ENCODE results near the gene OR10J1.
"Not testable (repeated sequence)": the region's sequence is repeated elsewhere in the genome, so short reads cannot be mapped to it uniquely, and the experiment has no call there.

OR10J1 gene

DNA sequence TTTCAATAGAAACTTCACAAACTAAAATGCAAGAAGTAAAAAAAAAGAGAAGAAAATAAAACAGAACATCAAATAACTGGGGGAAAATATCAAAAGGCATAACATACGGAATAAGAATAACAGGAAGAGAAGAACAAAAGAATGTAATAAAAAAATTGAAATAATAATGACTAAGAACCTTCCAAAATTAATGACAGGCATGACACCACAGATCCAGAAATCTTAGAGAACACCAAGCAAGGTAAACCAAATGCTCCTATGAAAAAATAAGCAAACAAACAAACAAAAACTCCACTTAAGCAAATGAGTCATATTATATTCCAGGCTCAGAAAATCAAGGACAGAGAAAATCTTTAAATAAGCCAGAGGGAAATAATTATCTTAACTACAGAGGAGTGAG, 8.7 kb downstream of the OR10J1 start:
- Histone ChIP-seq H3K9me3 (ENCODE audit: insufficient read depth, low read length) (no peaks in the 10 kb centered on the region), H3K9me2 (replicated peaks; ENCODE audit: insufficient read depth, low read length) (no peaks in the 10 kb centered on the region)
- TF ChIP-seq, protein P1, sequence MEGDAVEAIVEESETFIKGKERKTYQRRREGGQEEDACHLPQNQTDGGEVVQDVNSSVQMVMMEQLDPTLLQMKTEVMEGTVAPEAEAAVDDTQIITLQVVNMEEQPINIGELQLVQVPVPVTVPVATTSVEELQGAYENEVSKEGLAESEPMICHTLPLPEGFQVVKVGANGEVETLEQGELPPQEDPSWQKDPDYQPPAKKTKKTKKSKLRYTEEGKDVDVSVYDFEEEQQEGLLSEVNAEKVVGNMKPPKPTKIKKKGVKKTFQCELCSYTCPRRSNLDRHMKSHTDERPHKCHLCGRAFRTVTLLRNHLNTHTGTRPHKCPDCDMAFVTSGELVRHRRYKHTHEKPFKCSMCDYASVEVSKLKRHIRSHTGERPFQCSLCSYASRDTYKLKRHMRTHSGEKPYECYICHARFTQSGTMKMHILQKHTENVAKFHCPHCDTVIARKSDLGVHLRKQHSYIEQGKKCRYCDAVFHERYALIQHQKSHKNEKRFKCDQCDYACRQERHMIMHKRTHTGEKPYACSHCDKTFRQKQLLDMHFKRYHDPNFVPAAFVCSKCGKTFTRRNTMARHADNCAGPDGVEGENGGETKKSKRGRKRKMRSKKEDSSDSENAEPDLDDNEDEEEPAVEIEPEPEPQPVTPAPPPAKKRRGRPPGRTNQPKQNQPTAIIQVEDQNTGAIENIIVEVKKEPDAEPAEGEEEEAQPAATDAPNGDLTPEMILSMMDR (IDR thresholded peaks at IDR 0.05; ENCODE audit: insufficient read depth, low read length, poor library complexity, severe bottlenecking): no peak
- TF ChIP-seq EZH2phosphoT487 (conservative IDR thresholded peaks at IDR 0.05; ENCODE audit: low read length): no peak

DNA sequence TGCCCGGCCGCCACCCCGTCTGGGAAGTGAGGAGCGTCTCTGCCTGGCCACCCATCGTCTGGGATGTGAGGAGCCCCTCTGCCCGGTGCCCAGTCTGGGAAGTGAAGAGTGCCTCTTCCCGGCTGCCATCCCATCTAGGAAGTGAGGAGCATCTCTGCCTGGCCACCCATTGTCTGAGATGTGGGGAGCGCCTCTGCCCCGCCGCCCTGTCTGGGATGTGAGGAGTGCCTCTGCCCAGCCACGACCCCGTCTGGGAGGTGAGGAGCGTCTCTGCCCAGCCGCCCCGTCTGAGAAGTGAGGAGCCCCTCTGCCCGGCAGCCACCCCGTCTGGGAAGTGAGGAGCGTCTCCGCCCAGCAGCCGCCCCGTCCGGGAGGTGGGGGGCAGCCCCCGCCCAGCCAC, 10.1 kb downstream of the OR10J1 start:
- H4K20me1 ChIP-seq (ENCODE audit: low read depth, low read length); H3K79me2 ChIP-seq (ENCODE audit: insufficient read depth, low read length); H3K9me2 ChIP-seq (replicated peaks; ENCODE audit: insufficient read depth, low read length); H3K9ac ChIP-seq (ENCODE audit: low read length); H3K4me2 ChIP-seq (ENCODE audit: low read depth, low read length, poor library complexity, severe bottlenecking); H2AFZ ChIP-seq (ENCODE audit: low read depth, low read length, severe bottlenecking); H3K27me3 ChIP-seq (ENCODE audit: low read length); H3F3A ChIP-seq (ENCODE audit: insufficient read depth); H3K27ac ChIP-seq (ENCODE audit: low read depth, low read length); H3K9me3 ChIP-seq (ENCODE audit: insufficient read depth, low read length); H3K36me3 ChIP-seq (ENCODE audit: low read length); H3K4me3 ChIP-seq (ENCODE audit: insufficient read depth, low read length, poor library complexity, severe bottlenecking): not testable (repeated sequence)

More for the DNA sequence above, 8.7 kb downstream of the OR10J1 start:
- H3K4me2 ChIP-seq (ENCODE audit: low read depth, low read length, poor library complexity, severe bottlenecking): no peak overlapping the region
- no peaks in the 10 kb centered on the region for H3K79me2 ChIP-seq (ENCODE audit: insufficient read depth, low read length)
- no peak overlapping the region for H3K9ac ChIP-seq (ENCODE audit: low read length)
- no peaks in the 10 kb centered on the region for H3K36me3 ChIP-seq (ENCODE audit: low read length)
- no peak overlapping the region for H3K27ac ChIP-seq (ENCODE audit: low read depth, low read length)
- H3K4me3 ChIP-seq (ENCODE audit: insufficient read depth, low read length, poor library complexity, severe bottlenecking): no peak overlapping the region
- H2AFZ ChIP-seq (ENCODE audit: low read depth, low read length, severe bottlenecking): no peak overlapping the region
- H4K20me1 ChIP-seq (ENCODE audit: low read depth, low read length): no peaks in the 10 kb centered on the region
- H3K27me3 ChIP-seq (ENCODE audit: low read length): no peaks in the 10 kb centered on the region
- H3F3A ChIP-seq (ENCODE audit: insufficient read depth): no peaks in the 10 kb centered on the region

DNA sequence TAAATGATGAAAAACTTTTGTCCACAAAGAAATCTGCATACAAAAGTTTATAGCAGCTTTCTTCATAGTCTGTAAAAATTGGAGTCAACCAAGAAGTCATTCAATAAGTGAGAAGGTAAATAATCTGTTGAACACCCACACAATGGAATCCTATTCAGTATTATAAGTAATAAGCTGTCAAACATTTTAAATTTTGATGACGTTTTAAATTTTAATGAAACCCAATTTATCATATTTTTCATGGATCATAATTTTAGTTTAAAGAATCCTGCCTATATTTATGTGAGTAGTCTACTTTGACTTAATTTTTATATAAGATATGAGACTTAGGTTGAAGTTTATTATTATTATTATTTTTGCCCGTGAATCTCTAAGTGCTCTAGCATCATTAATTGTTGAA, 20.0 kb downstream of the OR10J1 start:
- H4K20me1 ChIP-seq (ENCODE audit: low read depth, low read length): no peaks in the 10 kb centered on the region
- H3K27me3 ChIP-seq (ENCODE audit: low read length): no peaks in the 10 kb centered on the region
- no peak overlapping the region for H3K27ac ChIP-seq (ENCODE audit: low read depth, low read length)
- H3F3A ChIP-seq (ENCODE audit: insufficient read depth): no peaks in the 10 kb centered on the region
- no peaks in the 10 kb centered on the region for H3K36me3 ChIP-seq (ENCODE audit: low read length)
- H3K9ac ChIP-seq (ENCODE audit: low read length): no peak overlapping the region
- H3K79me2 ChIP-seq (ENCODE audit: insufficient read depth, low read length): no peaks in the 10 kb centered on the region; the same call in 1 of the 2 replicates
- H3K4me2 ChIP-seq (ENCODE audit: low read depth, low read length, poor library complexity, severe bottlenecking): no peak overlapping the region
- no peaks in the 10 kb centered on the region for H3K9me2 ChIP-seq (replicated peaks; ENCODE audit: insufficient read depth, low read length)
- no peak overlapping the region for H2AFZ ChIP-seq (ENCODE audit: low read depth, low read length, severe bottlenecking)
- H3K4me3 ChIP-seq (ENCODE audit: insufficient read depth, low read length, poor library complexity, severe bottlenecking): no peak overlapping the region
- TF ChIP-seq, protein P1 (IDR thresholded peaks at IDR 0.05; ENCODE audit: insufficient read depth, low read length, poor library complexity, severe bottlenecking): no peak
- TF ChIP-seq EZH2phosphoT487 (conservative IDR thresholded peaks at IDR 0.05; ENCODE audit: low read length): no peak
- H3K9me3 ChIP-seq (ENCODE audit: insufficient read depth, low read length): peaks cover 8% of the 10 kb centered on the region; the same call in 1 of the 2 replicates

DNA sequence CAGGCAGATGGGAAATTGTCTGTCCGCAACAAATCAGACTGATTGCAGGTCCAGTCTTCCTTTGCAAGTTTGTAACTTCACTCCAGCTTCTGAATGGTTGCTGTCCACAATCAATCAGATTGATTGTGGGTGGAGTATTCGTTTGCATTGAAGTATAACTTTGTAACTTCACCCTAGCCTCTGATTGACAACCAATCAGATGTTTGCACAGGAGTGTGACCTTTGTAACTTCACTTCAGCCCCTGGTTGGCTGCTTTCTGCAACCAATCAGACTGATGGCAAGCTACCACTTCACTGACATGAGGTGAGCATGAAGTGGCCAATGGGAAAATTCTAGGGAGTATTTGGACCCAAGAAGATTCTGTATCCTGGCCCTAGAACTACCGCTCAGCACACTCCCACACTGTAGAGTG, 25.7 kb downstream of the OR10J1 start:
- Histone ChIP-seq H3K4me3 (ENCODE audit: insufficient read depth, low read length, poor library complexity, severe bottlenecking) (no peak overlapping the region), H3K9me2 (replicated peaks; ENCODE audit: insufficient read depth, low read length) (no peaks in the 10 kb centered on the region), H3K4me2 (ENCODE audit: low read depth, low read length, poor library complexity, severe bottlenecking) (no peak overlapping the region), H3K36me3 (ENCODE audit: low read length) (no peaks in the 10 kb centered on the region), H3K9ac (ENCODE audit: low read length) (no peak overlapping the region), H4K20me1 (ENCODE audit: low read depth, low read length) (no peaks in the 10 kb centered on the region), H3K27me3 (ENCODE audit: low read length) (no peaks in the 10 kb centered on the region), H3K27ac (ENCODE audit: low read depth, low read length) (no peak overlapping the region), H3K9me3 (ENCODE audit: insufficient read depth, low read length) (peaks cover 8% of the 10 kb centered on the region; the same call in 1 of the 2 replicates), H3K79me2 (ENCODE audit: insufficient read depth, low read length) (no peaks in the 10 kb centered on the region; the same call in 1 of the 2 replicates), H2AFZ (ENCODE audit: low read depth, low read length, severe bottlenecking) (no peak overlapping the region), H3F3A (ENCODE audit: insufficient read depth) (no peaks in the 10 kb centered on the region)
- no peak for TF ChIP-seq EZH2phosphoT487 (conservative IDR thresholded peaks at IDR 0.05; ENCODE audit: low read length)
- TF ChIP-seq, protein P1 (IDR thresholded peaks at IDR 0.05; ENCODE audit: insufficient read depth, low read length, poor library complexity, severe bottlenecking): no peak
